ENCODE measurements around the gene SGSM1. TPM values are rescaled to one million over a fixed set of nuclear protein-coding genes. Genes with fewer than 3 reads are reported as not detected.

The SGSM1 gene
- total and polyA plus RNA-seq, 10 of the 15 experiments (the other 5 are each of a cell fraction or from before 2014, with no cell fraction given) = not detected

GRCh38 chr22:24947881-24948280 is 141.9 kb downstream of the SGSM1 start (continued):
- TF ChIP-seq SIN3A (IDR thresholded peaks at IDR 0.05; ENCODE audit: low read depth, low read length) (no peak), CHD2 (IDR thresholded peaks at IDR 0.05; ENCODE audit: borderline replicate concordance, low read depth, low read length) (no peak), HDAC2 (IDR thresholded peaks at IDR 0.05) (no peak), ELK1 (IDR thresholded peaks at IDR 0.05; ENCODE audit: low read depth, low read length) (no peak), IKZF2 (IDR thresholded peaks at IDR 0.05) (no peak), MYB (IDR thresholded peaks at IDR 0.05; ENCODE audit: borderline replicate concordance, low read depth, low read length) (no peak), ZNF24 (IDR thresholded peaks at IDR 0.05) (no peak), MXI1 (IDR thresholded peaks at IDR 0.05; ENCODE audit: low read depth, low read length) (no peak), TAF1 (IDR thresholded peaks at IDR 0.05; ENCODE audit: borderline replicate concordance, low read depth, low read length) (no peak), ZSCAN29 (IDR thresholded peaks at IDR 0.05) (no peak)

- intact Hi-C loops (cut with micrococcal nuclease; ENCODE audit: unreplicated experiment) (no loop called here), in situ Hi-C loops (cut with MboI) (loop anchor here (5.0 kb wide), 1 partner anchor 109 kb away; no protein-coding TSS in a partner anchor)
- Histone ChIP-seq H3K9me3 (replicated peaks; ENCODE audit: control insufficient read depth, insufficient read depth, low read length) (no peaks in the 10 kb centered on the region), H3K4me1 (ENCODE audit: control insufficient read depth, insufficient read depth, low read length) (no peaks in the 10 kb centered on the region), H2AFZ (ENCODE audit: control insufficient read depth, low read depth, low read length) (no peak overlapping the region), H3K4me2 (ENCODE audit: control insufficient read depth, insufficient read depth) (no peak overlapping the region), H3K27ac (ENCODE audit: control insufficient read depth, insufficient read depth) (no peak overlapping the region), H3K9ac (ENCODE audit: control insufficient read depth, insufficient read depth, low read length) (no peak overlapping the region), H3K36me3 (ENCODE audit: control insufficient read depth in 2 of 2, insufficient read depth in 2 of 2, low read length in 1 of 2) (no peaks in the 10 kb centered on the region), H3K79me2 (ENCODE audit: control insufficient read depth, insufficient read depth, low read length) (no peaks in the 10 kb centered on the region), H3K27me3 (replicated peaks in 1 of 2; ENCODE audit: control insufficient read depth in 2 of 2, insufficient read depth in 2 of 2, low read length in 1 of 2) (peaks cover 0 to 4% of the 10 kb centered on the region in 2 experiments; a peak in 2 of 4 replicates), H3K4me3 (no peak overlapping the region), H4K20me1 (ENCODE audit: control insufficient read depth, insufficient read depth) (no peaks in the 10 kb centered on the region)
- 48% methylated on average over 13 of the region's 13 CpGs for WGBS (ENCODE audit: insufficient coverage, insufficient replicate concordance, low lambda C conversion rate, missing lambda C conversion rate)
- ChIA-PET CTCF (no interaction called here), RAD21 (ENCODE audit: unreplicated experiment) (no interaction called here), SMC1A (ENCODE audit: uncharacterized antibody, unreplicated experiment) (interaction anchor here (1.0 kb wide), 1 partner anchor 9 kb away, joined by 4 read pairs; no protein-coding TSS in a partner anchor), POLR2A (interaction anchor here (0.6 kb wide), 1 partner anchor 12 kb away, joined by 3 read pairs; no protein-coding TSS in a partner anchor)
- no peak for FAIRE-seq
- no TSS peak for BruUV-seq (replicated peaks)
- no peak for TF ChIP-seq CEBPB (IDR thresholded peaks at IDR 0.05; ENCODE audit: borderline replicate concordance in 1 of 2, low read depth in 2 of 2, low read length in 2 of 2)
- TF ChIP-seq EGR1 (IDR thresholded peaks at IDR 0.05; ENCODE audit: borderline replicate concordance in 1 of 2, low read depth in 2 of 2, low read length in 2 of 2) = no peak
- TF ChIP-seq SUPT20H (IDR thresholded peaks at IDR 0.05; ENCODE audit: borderline replicate concordance, control insufficient read depth, low read depth, low read length) = no peak
- no peak for TF ChIP-seq BCL11A (IDR thresholded peaks at IDR 0.05; ENCODE audit: low read depth, low read length)
- no peak for TF ChIP-seq DPF2 (IDR thresholded peaks at IDR 0.05)
- no peak for TF ChIP-seq CREM (IDR thresholded peaks at IDR 0.05; ENCODE audit: low read depth)
- TF ChIP-seq IRF4 (IDR thresholded peaks at IDR 0.05; ENCODE audit: low read depth, low read length) = no peak
- no peak for TF ChIP-seq TCF3 (IDR thresholded peaks at IDR 0.05; ENCODE audit: borderline replicate concordance, insufficient read depth, low read depth, low read length)
- TF ChIP-seq CHD4 (IDR thresholded peaks at IDR 0.05) = no peak
- ATAC-seq = no peak
- no peak for DNase-seq (ENCODE audit: low read depth, low spot score)
Observed at GRCh38 chr22:24948356-24949202, 142.6 kb downstream of the SGSM1 start.

All from GM12878 (cell line).